Endothelial cell of umbilical vein (primary cell): Measurements from ENCODE around the gene SYTL2. TPM values are rescaled to one million over a fixed set of nuclear protein-coding genes. Genes with fewer than 3 reads are reported as not detected.

Experiments used
- BruUV-seq: library from RNA; stranded (reverse); fragments of 400-500 nt; replicated peaks from 2 replicates; lab custom pipeline; 2021; lab: Mats Ljungman, UMichigan
- CTCF ChIA-PET: fragments of 300-600, 350-600 bp; sonication (Branson Sonifier 250); formaldehyde crosslinking; loops from one replicate; lab custom pipeline; 2021; ENCODE audit warnings: antibody characterized with exemption, inconsistent platforms; lab: Charles Lee
- POLR2A ChIA-PET: fragments of 300-600, 350-600 bp; sonication (Branson Sonifier 250); formaldehyde crosslinking; loops from one replicate; lab custom pipeline; 2021; ENCODE audit warnings: antibody characterized with exemption, inconsistent platforms; lab: Charles Lee
- DNase-seq: peaks from one replicate; pipeline ENCODE4 v3.0.0-alpha.2; 2011; ENCODE audit warnings: low read depth, low spot score
- FAIRE-seq: peaks from 2 replicates; lab custom pipeline; 2011; peaks lifted over from hg19 to GRCh38; lab: Jason Lieb, UNC
- H2AFZ ChIP-seq: 2 replicates; pipeline ENCODE4 v1.6.0; 2012; ENCODE audit warnings: low read depth, low read length, control low read depth, inconsistent platforms
- H3K27ac ChIP-seq: 2 replicates; pipeline ENCODE4 v1.5.1; 2011; ENCODE audit warnings: low read depth, mild to moderate bottlenecking, control low read depth, low read length, moderate library complexity; ENCODE audit not compliant: insufficient read depth
- H3K27me3 ChIP-seq, 2 experiments: 2 replicates each; pipeline versions ENCODE4 v1.6.0 to v1.6.1; 2011; ENCODE audit warnings: low read length in 2 of 2, mixed read lengths in 1 of 2; ENCODE audit not compliant: control insufficient read depth in 2 of 2, insufficient read depth in 2 of 2
- H3K36me3 ChIP-seq, 2 experiments: 2 replicates in 1 of 2; 3 replicates in 1 of 2; pipeline ENCODE4 v1.5.1; 2011; ENCODE audit warnings: low read length in 2 of 2, mild to moderate bottlenecking in 1 of 2, moderate library complexity in 1 of 2; ENCODE audit not compliant: control insufficient read depth in 2 of 2, insufficient read depth in 2 of 2; ENCODE audit errors: extremely low read depth in 1 of 2
- H3K4me1 ChIP-seq: 3 replicates; pipeline ENCODE4 v1.5.1; 2011; ENCODE audit warnings: mild to moderate bottlenecking, low read length; ENCODE audit not compliant: control insufficient read depth, insufficient read depth; ENCODE audit errors: extremely low read depth
- H3K4me2 ChIP-seq: 2 replicates; pipeline ENCODE4 v1.6.1; 2011; ENCODE audit warnings: low read length, control low read depth, mixed read lengths; ENCODE audit not compliant: insufficient read depth
- H3K4me3 ChIP-seq, 3 experiments: fragments of 200-600 bp in 1 of 3; sonication (generic), shearing (Covaris generic) in 1 of 3; replicated peaks in 1 of 3; 2 replicates each; pipeline ENCODE4 v1.5.1; 2011 to 2016; ENCODE audit warnings: control low read depth in 3 of 3, low read length in 3 of 3, mild to moderate bottlenecking in 2 of 3, inconsistent platforms in 1 of 3, low read depth in 1 of 3, moderate library complexity in 1 of 3; ENCODE audit not compliant: insufficient read depth in 1 of 3
- H3K79me2 ChIP-seq: 2 replicates; pipeline ENCODE4 v1.6.0; 2012; ENCODE audit warnings: low read length, inconsistent platforms; ENCODE audit not compliant: control insufficient read depth, insufficient read depth
- H3K9ac ChIP-seq: replicated peaks from 2 replicates; pipeline ENCODE3; 2011; ENCODE audit warnings: low read length, control low read depth; ENCODE audit not compliant: insufficient read depth; ENCODE audit errors: extremely low read depth
- H3K9me1 ChIP-seq: replicated peaks from 3 replicates; pipeline ENCODE4 v1.6.0; 2011; ENCODE audit warnings: mild to moderate bottlenecking, low read length; ENCODE audit not compliant: control insufficient read depth, insufficient read depth; ENCODE audit errors: extremely low read depth
- H3K9me3 ChIP-seq: replicated peaks from 2 replicates; pipeline ENCODE4 v1.5.1; 2012; ENCODE audit warnings: low read length, inconsistent platforms; ENCODE audit not compliant: control insufficient read depth, insufficient read depth
- H4K20me1 ChIP-seq: replicated peaks from 2 replicates; pipeline ENCODE3; 2011; ENCODE audit warnings: mild to moderate bottlenecking, low read length; ENCODE audit not compliant: control insufficient read depth, insufficient read depth; ENCODE audit errors: extremely low read depth
- EZH2 ChIP-seq: IDR thresholded peaks from 2 replicates; pipeline ENCODE4 v1.6.1; 2012; ENCODE audit warnings: borderline replicate concordance, low read depth, mild to moderate bottlenecking, moderate library complexity, low read length, inconsistent platforms; ENCODE audit not compliant: severe bottlenecking
- FOS ChIP-seq: IDR thresholded peaks from 2 replicates; pipeline ENCODE4 v1.6.1; 2011; ENCODE audit warnings: mild to moderate bottlenecking, low read length, moderate library complexity, borderline replicate concordance; ENCODE audit not compliant: insufficient read depth
- GATA2 ChIP-seq: IDR thresholded peaks from 2 replicates; pipeline ENCODE4 v1.7.0; 2011; ENCODE audit warnings: low read depth, mild to moderate bottlenecking, moderate library complexity, mixed read lengths, low read length; ENCODE audit not compliant: insufficient read length, insufficient read depth
- JUN ChIP-seq: IDR thresholded peaks from 2 replicates; pipeline ENCODE4 v1.6.1; 2011; ENCODE audit warnings: borderline replicate concordance, low read depth; ENCODE audit not compliant: insufficient read length, insufficient read depth
- MAX ChIP-seq: IDR thresholded peaks from 2 replicates; pipeline ENCODE4 v1.6.1; 2011; ENCODE audit not compliant: insufficient read depth, insufficient read length
- MYC ChIP-seq: IDR thresholded peaks from one replicate; pipeline ENCODE4 v1.6.1; 2011; ENCODE audit warnings: mild to moderate bottlenecking, low read depth, low read length
- POLR2A ChIP-seq: IDR thresholded peaks from 2 replicates; pipeline ENCODE4 v1.6.1; 2012; ENCODE audit warnings: low read depth, mild to moderate bottlenecking, control low read depth, low read length
- POLR2AphosphoS5 ChIP-seq: IDR thresholded peaks from 2 replicates; pipeline ENCODE4 v1.6.1; 2012; ENCODE audit warnings: low read depth, mild to moderate bottlenecking, control low read depth, low read length, moderate library complexity; ENCODE audit not compliant: insufficient read depth
- dilution Hi-C: fragments of 300-500 bp; cut with MboI; formaldehyde crosslinking; loops from one replicate; pipeline ENCODE4 v1.15.0; 2019; ENCODE audit warnings: low sequenced_read_pairs; ENCODE audit not compliant: extremely low pct_ligation_motif_present
- intact Hi-C: fragments of 100-400 bp; cut with micrococcal nuclease; formaldehyde crosslinking; loops from one replicate; pipeline ENCODE4 v1.10.0; 2022
- polyA plus RNA-seq, 4 experiments: library from polyadenylated mRNA; depleted of rRNA in 3 of 4; stranded (reverse) in 3 of 4; unstranded in 1 of 4; fragments of >200 nt; gene quantifications; 2 replicates each; pipeline versions ENCODE4 v1.2.1 to v1.2.3, GENCODE V29; 2011 to 2012; ENCODE audit warnings: missing spikeins in 1 of 4
- total RNA-seq: library from RNA; stranded (reverse); gene quantifications from 2 replicates; pipeline ENCODE4 v1.2.3, GENCODE V29; 2021
- TF ChIP-seq, protein P1 (sequence below), 2 donors: IDR thresholded peaks; 1 replicate in 1 of 2; 2 replicates in 1 of 2; pipeline ENCODE4 v1.5.1; 2011; ENCODE audit warnings: low read length in 2 of 2, mild to moderate bottlenecking in 2 of 2, moderate library complexity in 2 of 2, control low read depth in 1 of 2, inconsistent platforms in 1 of 2, low read depth in 1 of 2; ENCODE audit not compliant: insufficient read depth in 1 of 2; ENCODE audit errors: extremely low read depth in 1 of 2

The SYTL2 gene
- total and polyA plus RNA-seq, 2 donors (not counting 3 experiments of a cell fraction or from before 2014, with no cell fraction given): 1.4 to 2.4 TPM

- peak; percentile 37 for FAIRE-seq
- peak overlapping the region; percentile 86 for H3K27ac ChIP-seq
- POLR2A ChIA-PET: interaction anchor here (0.9 kb wide), 1 partner anchor 13 kb away, joined by 4 read pairs; no protein-coding TSS in a partner anchor
- CTCF ChIA-PET: interaction anchor here (0.7 to 2.5 kb wide), 4 partner anchors 11 to 130 kb away, joined by 3 to 11 read pairs (median 4); partner anchors contain the start of gene CCDC83
- H3K4me1 ChIP-seq: peaks cover 26% of the 10 kb centered on the region
- H3K9me1 ChIP-seq: no peaks in the 10 kb centered on the region
- DNase-seq: no peak
- peak overlapping the region; percentile 75 for H3K4me2 ChIP-seq
- no peaks in the 10 kb centered on the region for H4K20me1 ChIP-seq
- intact Hi-C loops: loop anchor here (10.0 kb wide), 1 partner anchor 130 kb away; the partner anchor contains the start of gene CCDC83
- no peak overlapping the region for H3K9ac ChIP-seq
- BruUV-seq: TSS peak; percentile 78
- no peak overlapping the region for H3K4me3 ChIP-seq
- dilution Hi-C loops: no loop called here
- no peak for TF ChIP-seq FOS
- no peak for TF ChIP-seq POLR2A
- no peak for TF ChIP-seq MYC
- TF ChIP-seq, protein P1, sequence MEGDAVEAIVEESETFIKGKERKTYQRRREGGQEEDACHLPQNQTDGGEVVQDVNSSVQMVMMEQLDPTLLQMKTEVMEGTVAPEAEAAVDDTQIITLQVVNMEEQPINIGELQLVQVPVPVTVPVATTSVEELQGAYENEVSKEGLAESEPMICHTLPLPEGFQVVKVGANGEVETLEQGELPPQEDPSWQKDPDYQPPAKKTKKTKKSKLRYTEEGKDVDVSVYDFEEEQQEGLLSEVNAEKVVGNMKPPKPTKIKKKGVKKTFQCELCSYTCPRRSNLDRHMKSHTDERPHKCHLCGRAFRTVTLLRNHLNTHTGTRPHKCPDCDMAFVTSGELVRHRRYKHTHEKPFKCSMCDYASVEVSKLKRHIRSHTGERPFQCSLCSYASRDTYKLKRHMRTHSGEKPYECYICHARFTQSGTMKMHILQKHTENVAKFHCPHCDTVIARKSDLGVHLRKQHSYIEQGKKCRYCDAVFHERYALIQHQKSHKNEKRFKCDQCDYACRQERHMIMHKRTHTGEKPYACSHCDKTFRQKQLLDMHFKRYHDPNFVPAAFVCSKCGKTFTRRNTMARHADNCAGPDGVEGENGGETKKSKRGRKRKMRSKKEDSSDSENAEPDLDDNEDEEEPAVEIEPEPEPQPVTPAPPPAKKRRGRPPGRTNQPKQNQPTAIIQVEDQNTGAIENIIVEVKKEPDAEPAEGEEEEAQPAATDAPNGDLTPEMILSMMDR (IDR thresholded peaks at IDR 0.05; ENCODE audit: extremely low read depth in 1 of 2, insufficient read depth in 1 of 2, low read depth in 1 of 2, low read length in 2 of 2): no peak
- TF ChIP-seq EZH2: no peak
- no peak for TF ChIP-seq JUN
- TF ChIP-seq MAX: no peak
- no peak for TF ChIP-seq GATA2
- no peak for TF ChIP-seq POLR2AphosphoS5
- H3K36me3 ChIP-seq: no peaks in the 10 kb centered on the region
- H3K79me2 ChIP-seq: no peaks in the 10 kb centered on the region
- H2AFZ ChIP-seq: no peak overlapping the region
- H3K27me3 ChIP-seq: no peaks in the 10 kb centered on the region
- H3K9me3 ChIP-seq: no peaks in the 10 kb centered on the region
Measured at GRCh38 chr11:85724748-85725465, 86.0 kb downstream of the SYTL2 start.
